ENCODE data around the gene CALU.

Gene CALU

GRCh38 chr7:128739048-128739962 lies at the start of gene CALU:
TSS of gene CALU (plus strand) at chr7:128739359. CDS start at chr7:128748584, 9,225 bp downstream.
- peak within 1 kb of the TSS; percentile 75 for H3K4me3 ChIP-seq (ENCODE audit: low read depth, low read length)
- no peak for TF ChIP-seq CTCF (IDR thresholded peaks at IDR 0.05; ENCODE audit: borderline replicate concordance, insufficient read depth, low read depth, low read length)

- no peak overlapping the region for H3K4me3 ChIP-seq (ENCODE audit: low read depth, low read length)
- TF ChIP-seq CTCF (IDR thresholded peaks at IDR 0.05; ENCODE audit: borderline replicate concordance, insufficient read depth, low read depth, low read length), result no peak
Measured at GRCh38 chr7:128691227-128691626, 47.9 kb upstream of the CALU start.

GRCh38 chr7:128692623-128693270 lies 46.4 kb upstream of the CALU start:
- no peak overlapping the region for H3K4me3 ChIP-seq (ENCODE audit: low read depth, low read length)
- no peak for TF ChIP-seq CTCF (IDR thresholded peaks at IDR 0.05; ENCODE audit: borderline replicate concordance, insufficient read depth, low read depth, low read length)

GRCh38 chr7:128693373-128694015 lies 45.7 kb upstream of the CALU start:
- TF ChIP-seq CTCF (IDR thresholded peaks at IDR 0.05; ENCODE audit: borderline replicate concordance, insufficient read depth, low read depth, low read length), result no peak
- no peak overlapping the region for H3K4me3 ChIP-seq (ENCODE audit: low read depth, low read length)

- no peak for TF ChIP-seq CTCF (IDR thresholded peaks at IDR 0.05; ENCODE audit: borderline replicate concordance, insufficient read depth, low read depth, low read length)
- no peak overlapping the region for H3K4me3 ChIP-seq (ENCODE audit: low read depth, low read length)
Measured at GRCh38 chr7:128694738-128695137, 44.4 kb upstream of the CALU start.

- TF ChIP-seq CTCF (IDR thresholded peaks at IDR 0.05; ENCODE audit: borderline replicate concordance, insufficient read depth, low read depth, low read length), result peak; percentile 44; the same call in 1 of the 2 replicates
- H3K4me3 ChIP-seq (ENCODE audit: low read depth, low read length), result peak overlapping the region; percentile 31
Measured at GRCh38 chr7:128697302-128697905, 41.8 kb upstream of the CALU start.
